HG02763 (cell line): ENCODE data around the gene C1QTNF4.
"Not testable (repeated sequence)": the region's sequence is repeated elsewhere in the genome, so short reads cannot be mapped to it uniquely, and the experiment has no call there.

Experiments used
- ATAC-seq: cut with Tn5 transposase; IDR thresholded peaks from one replicate; pipeline ENCODE4 v1.9.1; 2021; ENCODE audit warnings: mild to moderate bottlenecking, moderate library complexity; ENCODE audit not compliant: unreplicated experiment

C1QTNF4 gene

GRCh38 chr11:47593934-47594855 lies at the start of gene C1QTNF4:
C1QTNF4 (minus strand) TSS chr11:47594411; CDS start chr11:47590810, 3,601 bp downstream.
- no peak for ATAC-seq

- peak; percentile 89 for ATAC-seq
Measured at GRCh38 chr11:47642099-47642855, 48.1 kb upstream of the C1QTNF4 start, which contains the start of gene MTCH2. MTCH2 (minus strand) TSS chr11:47642559; CDS start chr11:47642465, 94 bp downstream.

- no peak for ATAC-seq
Measured at GRCh38 chr11:47641600-47642098, 47.4 kb upstream of the C1QTNF4 start.

GRCh38 chr11:47640506-47640905 lies 46.3 kb upstream of the C1QTNF4 start:
- not testable (repeated sequence) for ATAC-seq

GRCh38 chr11:47636331-47636730 lies 42.1 kb upstream of the C1QTNF4 start:
- ATAC-seq, result not testable (repeated sequence)

DNA sequence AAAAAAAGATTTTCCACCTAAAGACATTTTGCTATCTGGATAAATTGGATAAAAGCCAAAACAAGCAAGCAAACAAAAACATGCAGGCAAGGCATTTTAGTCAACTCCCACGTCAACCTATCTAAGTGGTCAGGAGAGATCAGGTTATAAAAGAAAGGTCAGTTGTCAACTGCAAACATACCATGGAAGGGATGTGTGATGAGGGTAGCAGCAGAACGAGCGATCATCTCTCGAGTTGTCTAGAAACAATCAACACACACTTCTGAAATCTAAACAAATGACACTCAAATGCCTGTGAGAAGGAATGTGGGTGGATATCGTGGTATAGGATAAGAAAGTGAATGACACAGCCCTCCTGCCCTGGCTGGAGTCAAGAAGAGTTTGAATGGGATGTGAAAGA lies 37.3 kb upstream of the C1QTNF4 start:
- no peak for ATAC-seq

DNA sequence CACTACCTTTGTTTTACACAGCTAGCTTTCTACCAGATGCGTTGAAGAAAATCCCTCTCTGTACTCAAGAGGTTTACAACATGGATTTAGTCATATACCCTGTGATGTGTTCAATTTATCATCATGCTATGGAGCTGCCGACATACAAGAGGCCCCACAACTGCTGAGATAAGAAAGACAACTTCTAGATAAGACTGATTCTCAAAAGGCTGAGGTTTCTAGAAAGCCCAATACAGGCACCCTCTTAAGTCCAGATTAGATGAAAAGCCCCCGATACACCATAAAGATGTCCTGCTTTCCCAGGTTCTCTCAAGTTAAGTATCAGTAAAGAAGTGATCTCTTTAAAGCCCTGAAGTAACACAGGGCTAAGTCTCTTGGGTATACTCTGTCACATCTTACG lies 33.8 kb upstream of the C1QTNF4 start:
- ATAC-seq, result no peak

GRCh38 chr11:47626234-47626633 lies 32.0 kb upstream of the C1QTNF4 start:
- no peak for ATAC-seq

DNA sequence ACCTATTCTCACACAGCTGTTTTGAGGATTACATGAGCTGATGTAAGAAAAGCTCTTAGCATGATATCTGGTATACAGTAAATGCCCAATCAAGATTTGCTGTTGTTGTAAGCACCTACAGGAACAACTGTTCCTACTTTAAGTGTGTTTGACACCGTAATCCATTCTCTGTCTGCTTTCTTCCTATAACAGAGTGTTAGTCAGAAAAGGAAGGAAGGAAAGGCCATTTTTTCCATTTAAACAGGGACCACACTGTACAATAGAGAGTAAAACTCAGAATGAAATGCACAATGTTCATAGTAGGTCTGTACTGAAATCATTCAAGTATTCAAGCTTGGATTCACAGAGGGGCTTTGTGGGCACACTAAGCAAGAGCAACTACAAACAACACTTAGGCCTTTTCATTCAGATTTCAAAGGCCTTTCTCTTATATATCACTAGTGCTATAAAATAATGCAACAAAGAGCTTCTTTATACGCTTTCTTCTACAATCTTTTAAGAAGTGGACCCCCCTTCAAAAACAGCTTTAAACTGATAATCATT lies 26.7 kb upstream of the C1QTNF4 start:
- ATAC-seq, result no peak

GRCh38 chr11:47617417-47617809 lies 23.2 kb upstream of the C1QTNF4 start:
- no peak for ATAC-seq

- no peak for ATAC-seq
Measured at GRCh38 chr11:47616726-47617416, 22.7 kb upstream of the C1QTNF4 start.

DNA sequence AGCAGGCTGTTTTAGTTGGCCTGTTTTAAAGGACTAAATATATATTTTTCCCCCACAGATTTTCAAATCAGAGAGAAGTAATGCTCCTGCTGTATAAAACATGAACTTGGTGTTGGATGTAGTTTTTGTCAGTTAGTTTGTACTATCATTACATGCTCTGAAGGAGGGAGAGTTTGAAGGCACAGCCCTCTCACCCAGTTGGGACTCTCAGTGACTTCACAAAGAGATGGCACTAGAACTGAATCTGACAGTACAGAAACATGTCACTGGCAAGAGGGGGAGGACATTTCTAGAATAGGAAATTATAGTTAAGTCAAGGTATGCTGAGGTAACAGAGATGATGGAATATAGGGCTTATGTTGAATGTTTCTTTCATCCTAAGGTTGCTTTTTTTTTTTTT lies 21.0 kb upstream of the C1QTNF4 start:
- ATAC-seq, result no peak

- peak; percentile 80 for ATAC-seq
Measured at GRCh38 chr11:47611348-47611794, 17.2 kb upstream of the C1QTNF4 start.

DNA sequence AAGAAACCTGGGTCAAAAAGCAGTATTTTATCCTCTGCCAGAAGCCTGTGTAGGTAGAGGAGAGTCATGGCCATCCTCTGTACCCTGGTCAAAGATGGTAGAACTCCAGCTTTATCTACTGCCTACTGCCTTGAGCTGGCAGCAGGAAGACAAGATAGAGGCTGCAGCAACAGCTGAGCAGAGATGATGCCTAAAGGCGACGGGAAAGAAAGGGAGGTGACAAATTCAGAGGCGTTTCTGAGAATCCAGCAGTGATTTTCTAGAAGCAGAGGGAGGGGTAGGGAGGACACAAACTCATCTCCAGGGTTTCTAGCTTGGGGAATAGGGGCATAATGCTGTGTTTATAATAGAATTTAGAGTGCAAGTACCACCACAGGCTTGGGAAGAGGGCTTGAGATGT lies 15.5 kb upstream of the C1QTNF4 start:
- no peak for ATAC-seq

DNA sequence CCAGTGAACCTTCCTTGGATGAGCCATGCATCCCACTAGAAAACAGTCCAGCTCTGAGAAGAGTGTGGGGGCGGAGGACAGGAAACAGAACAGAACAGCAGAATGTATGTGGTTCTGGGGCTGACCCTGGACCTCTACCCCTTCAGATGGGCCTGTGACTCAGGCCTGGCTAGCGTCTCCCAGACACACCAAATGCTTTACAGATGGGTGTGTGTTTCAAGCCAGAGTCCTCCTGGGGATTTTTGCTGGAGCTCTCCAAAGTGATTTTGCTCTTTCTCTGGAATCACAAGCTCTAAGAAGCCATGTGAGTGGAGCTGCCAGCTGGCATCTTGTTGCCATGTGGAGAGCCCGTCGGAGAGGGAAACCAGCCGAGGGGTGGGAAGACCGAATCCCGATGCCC lies 13.2 kb upstream of the C1QTNF4 start:
- ATAC-seq, result no peak

GRCh38 chr11:47606731-47607130 lies 12.5 kb upstream of the C1QTNF4 start:
- no peak for ATAC-seq

- no peak for ATAC-seq
Measured at GRCh38 chr11:47605921-47606320, 11.7 kb upstream of the C1QTNF4 start.

- no peak for ATAC-seq
Measured at GRCh38 chr11:47603295-47603694, 9.1 kb upstream of the C1QTNF4 start.

DNA sequence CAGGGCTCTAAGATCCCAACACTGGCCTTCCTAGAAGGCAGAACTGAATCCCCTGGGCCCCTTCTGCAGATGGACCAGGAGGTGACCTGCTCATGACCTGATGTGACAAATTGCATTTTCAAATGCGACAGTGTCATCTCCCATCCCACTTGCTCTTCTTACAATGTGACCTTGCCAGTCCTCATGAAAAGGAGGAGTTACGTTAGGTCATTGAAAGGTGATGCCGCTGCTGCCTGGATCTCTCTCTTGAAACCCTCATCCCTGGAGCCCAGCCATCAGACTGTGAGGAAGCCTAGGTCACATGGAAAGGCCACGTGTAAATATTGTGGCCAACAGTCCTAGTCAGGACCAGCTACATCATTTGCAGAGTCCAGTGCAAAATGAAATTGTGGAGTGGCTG lies 5.7 kb upstream of the C1QTNF4 start:
- ATAC-seq, result no peak

- ATAC-seq, result no peak
Measured at GRCh38 chr11:47595967-47596366, 1.8 kb upstream of the C1QTNF4 start.

DNA sequence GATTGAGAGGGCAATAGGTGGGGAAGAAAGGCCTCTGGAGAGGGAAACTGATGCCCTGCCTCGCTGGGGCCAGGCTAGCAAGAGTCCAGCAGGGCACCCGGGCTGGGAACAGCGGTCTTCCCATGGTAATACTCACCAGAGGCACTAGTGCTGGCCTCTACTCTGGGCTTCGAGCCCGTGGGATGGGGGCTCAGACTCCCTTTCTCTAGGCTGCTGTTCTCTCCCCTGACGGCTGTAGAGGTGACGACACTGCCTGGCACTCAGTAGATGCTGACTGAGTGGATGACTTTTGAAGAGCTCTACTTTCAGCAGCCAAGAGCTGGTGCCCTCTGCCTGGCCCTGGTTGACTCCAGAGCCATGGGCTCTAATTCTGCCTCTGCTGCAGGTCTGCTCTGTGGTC lies 818 bp upstream of the C1QTNF4 start:
- ATAC-seq, result no peak
